Stimulated activated CD4-positive, alpha-beta T cell treated with anti-CD3 and anti-CD28 coated beads, Interleukin-1b, Interleukin-23, amount 100 ng/mL, for 24 hours (primary cell): Measurements from ENCODE around the gene COQ10B.

ENCODE experiments used
- DNase-seq, 4 experiments: peaks; one replicate each; pipeline ENCODE4 v3.0.0-alpha.2; 2020; ENCODE audit warnings: low read depth in 4 of 4, low spot score in 1 of 4

Gene COQ10B

DNA sequence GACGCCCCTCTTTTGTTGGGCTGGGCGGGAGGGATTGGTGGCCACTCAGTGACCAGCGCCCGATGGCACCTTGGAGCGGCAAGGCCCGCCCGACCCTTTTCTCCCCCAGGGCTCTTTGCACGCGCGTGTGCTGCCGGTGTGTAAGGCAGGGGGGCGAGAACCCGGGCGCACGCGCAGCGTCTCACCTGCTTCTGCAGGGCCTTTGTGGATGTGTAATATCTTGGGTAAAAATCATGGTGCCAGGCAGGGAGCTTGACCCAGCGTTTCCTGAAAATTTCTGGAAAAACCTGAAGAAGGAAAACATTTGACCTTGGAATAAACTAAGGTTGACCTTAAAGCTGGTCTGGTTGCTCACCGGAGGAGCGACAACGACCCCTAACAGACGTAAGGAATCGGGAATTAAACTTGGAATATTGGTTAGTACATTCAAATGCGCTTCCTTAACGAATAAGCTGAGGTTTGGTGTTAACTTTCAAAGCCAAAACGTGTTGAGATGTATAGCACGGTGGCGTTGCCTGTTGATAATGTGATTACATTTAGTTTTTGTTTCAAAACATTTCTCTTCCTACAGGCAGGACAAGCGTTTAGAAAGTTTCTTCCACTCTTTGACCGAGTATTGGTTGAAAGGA lies 47.3 kb downstream of the COQ10B start:
- DNase-seq = no peak

DNA sequence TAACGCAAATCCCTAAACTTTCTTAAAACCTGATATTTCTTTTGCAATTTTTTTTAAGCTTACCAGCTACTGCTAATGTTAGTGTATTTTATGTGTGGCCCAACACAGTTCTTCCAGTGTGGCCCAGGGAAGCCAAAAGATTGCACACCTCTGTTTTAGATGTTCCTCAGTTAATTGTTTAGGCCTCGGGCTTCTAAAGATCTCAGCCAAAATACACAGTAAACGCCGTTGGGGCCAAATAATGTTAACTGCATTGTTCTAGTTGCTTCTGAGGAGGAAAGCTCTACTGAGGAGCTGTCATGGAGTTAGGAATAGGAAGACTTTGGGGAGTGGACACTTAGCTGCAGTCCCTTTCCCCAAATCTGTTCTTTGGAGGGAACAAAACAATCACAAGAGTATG lies 48.8 kb downstream of the COQ10B start:
- DNase-seq = no peak

DNA sequence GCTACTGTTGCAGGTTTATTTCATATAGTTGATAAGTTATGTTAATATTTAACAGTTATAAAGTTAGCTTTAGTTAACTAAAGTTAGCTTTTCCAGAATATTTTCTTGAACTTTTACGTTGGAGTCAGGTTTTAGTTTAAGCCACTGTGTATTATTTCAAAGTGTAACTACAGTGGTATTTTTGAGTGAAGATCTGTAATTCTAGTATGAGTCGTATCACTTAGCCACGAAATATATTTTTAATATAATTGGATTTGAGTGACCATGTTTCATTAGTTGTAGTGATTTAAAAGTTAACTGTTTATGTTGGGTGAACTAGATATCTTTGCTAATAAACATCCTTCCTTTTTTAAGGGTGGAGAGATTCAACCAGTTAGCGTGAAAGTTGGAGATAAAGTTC lies 49.3 kb downstream of the COQ10B start:
- no peak for DNase-seq

DNA sequence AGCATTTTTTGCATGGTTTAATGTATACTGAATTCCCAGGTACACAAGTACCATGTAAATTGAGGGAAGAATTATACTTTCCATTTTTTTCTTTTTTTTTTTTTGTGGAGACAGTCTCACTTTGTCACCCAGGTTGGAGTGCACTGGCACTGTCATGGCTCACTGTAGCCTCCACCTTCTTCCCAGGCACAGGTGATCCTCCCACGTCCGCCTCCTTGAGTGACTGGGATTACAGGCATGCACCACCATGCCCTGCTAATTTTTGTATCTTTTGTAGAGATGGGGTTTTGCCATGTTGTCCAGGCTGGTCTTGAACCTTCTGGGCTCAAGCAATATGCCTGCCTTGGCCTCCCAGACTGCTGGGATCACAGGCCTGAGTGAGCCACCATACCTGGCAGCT lies 50.6 kb downstream of the COQ10B start:
- no peak for DNase-seq

DNA sequence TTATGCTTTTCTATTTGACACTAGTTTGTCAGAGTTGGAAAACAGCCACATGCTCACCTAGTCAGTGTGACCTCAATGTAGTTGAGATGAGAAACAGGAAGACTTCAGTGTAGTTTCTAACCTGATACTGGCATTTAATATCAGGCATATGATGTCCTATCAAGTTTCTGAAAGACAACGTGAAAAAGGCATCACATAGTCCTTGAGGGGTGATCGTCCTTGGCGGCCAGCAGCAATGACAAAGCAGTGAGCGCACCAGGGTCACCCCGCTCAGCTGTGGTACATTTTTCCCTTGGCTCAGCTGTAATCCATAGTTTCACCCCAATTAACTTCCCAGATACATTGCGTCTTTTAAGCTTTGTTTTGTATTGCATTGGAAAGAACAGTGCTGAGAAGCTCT lies 51.2 kb downstream of the COQ10B start:
- no peak for DNase-seq

DNA sequence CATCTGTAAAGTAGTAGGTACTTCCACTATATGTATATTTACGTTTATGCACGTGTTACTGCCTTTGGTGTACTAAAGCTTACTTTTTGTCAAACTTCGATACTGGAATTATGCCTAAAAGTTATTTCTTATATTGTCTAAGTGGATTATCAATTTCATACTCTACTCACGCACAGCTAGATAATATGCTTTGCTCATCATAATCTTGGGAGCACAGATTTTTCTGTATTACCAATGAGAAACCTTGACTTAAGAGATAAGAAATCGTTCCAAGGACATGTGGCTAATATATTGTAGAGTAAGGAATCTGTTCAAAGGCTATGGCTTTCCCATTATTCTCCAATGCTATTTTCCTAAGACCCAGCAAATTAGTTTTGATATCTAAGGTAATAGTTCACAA lies 53.3 kb downstream of the COQ10B start:
- no peak for DNase-seq

DNA sequence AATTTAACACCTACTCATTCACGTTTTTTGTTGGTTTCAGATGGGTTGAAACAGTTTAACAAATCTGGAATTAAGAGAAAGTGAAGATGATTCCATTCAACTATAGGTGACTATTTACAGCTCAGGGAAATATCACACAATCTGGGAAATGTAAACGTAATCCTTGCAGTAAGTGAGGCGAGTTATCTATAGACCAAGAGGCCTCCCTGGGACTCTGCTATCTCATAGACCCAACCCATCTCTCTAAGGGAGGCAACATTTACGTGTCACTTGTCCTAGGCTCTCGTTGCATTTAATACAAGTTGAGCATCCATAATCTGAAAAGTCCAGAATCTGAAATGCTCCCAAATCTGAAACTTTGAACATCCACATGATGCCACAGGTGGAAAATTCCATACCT lies 60.6 kb downstream of the COQ10B start:
- DNase-seq = no peak

DNA sequence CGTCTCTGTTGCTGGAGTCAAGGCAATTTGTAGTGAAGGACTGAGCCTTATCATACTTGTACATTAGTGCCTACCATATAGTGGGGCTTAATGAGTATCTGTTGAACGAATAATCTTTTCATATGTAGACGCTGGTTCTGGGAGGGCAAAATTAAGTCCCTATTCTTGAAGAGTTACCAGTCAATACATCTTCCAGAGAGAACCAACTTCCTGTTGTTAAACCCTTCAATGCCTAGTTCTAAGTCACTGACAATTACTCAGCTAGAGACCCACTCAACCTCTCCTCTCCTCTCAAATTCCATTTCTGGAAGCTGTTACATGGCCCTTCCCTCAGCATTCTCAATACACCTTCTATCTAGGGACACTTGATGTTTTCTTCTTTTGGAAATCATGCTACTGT lies 61.4 kb downstream of the COQ10B start:
- no peak for DNase-seq

DNA sequence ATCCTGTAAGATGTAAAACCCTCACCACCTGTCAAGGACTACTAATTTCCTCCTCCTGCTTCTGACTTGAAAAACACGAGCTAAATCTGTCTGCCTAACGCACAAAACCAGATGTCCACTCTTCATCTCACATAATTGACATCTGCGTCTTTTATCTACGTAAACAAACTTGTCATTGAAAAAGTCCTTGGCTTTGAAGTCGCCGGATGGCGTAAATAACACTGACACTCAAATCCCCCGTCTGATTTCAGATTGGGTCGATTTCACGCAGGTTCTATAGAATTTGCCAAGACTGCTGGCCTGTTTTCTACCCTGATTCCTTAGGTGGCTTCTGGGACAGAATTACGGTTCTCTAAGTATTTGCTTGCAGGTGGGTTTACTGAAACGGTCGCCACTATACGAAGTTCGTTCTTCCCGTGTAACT lies 62.0 kb downstream of the COQ10B start:
- DNase-seq = no peak

DNA sequence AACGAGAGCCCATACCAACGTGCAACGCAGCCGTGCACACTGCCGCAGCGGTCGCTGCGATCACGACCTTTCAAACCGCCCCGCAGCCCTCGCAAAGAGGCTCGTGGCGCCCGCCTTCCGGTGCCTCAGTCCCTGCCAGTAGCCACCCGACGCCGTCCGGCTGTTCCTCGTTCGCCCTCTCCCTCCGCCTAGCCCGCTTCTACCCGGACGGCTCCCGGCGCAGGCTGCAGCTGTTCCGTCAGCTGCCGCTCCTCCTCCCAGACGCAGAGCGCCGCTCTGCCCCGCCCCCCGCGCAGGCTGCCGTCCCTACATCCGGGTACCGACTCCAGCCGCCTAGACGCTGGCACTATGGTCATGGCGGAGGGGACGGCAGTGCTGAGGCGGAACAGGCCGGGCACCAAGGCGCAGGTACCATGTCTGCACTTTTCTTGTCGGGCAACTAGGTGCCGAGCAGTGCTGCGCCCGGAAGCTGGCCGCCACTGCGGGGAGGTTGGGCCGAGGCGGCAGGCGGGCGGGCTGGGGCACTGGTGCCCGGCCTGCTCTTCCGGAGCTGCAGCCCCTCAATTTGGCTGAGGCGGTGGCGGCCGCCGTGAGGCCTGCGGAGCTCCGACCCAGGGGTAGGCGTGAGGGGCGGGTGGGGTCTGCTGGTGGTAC lies 62.5 kb downstream of the COQ10B start, which contains the start of gene MOB4:
Gene MOB4, plus strand, starts transcription at position 328 of the 654 bp plus-strand sequence. Its CDS starts 21 bp downstream, at position 349.
- DNase-seq = peak; percentile 82 to 90 (median 89)

DNA sequence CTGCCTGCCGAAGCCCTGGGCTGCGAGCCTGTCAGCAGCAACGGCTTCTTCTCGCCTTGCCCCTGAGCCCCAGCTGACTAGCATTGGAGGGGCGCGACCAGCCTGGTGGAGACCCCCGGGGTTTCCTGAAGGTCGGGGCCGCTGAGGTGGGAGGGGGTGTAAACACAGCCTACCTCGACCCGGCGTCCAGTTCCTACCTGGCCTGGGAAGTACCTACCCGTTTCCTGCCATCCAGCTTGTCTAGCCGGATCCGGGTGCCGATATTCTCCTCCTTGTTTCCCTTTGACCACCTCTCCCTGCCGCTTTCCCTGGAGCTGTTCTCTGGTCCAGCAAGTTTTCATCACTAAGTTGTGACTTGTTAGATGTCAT lies 63.0 kb downstream of the COQ10B start:
- no peak for DNase-seq

DNA sequence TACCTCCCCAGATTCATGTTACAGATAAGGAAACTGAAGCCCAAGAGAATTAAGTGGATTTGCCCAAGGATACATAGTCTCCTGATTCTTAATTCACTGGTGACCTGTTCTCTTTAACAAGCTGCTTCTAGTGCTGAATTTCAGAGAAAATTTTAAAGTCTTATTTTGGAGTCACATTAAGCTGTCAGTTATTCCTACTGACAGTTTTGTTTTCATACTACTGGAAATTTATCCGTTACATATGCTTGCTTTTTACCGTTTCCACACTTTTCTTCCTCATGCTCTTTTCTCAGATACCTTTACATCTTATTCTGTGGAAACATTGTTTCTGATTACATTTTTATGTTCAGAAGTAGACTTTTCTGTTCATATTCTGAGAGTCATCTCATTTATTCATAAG lies 63.8 kb downstream of the COQ10B start:
- DNase-seq = no peak
